ENCODE results near the gene ADPRM.
"Not testable (repeated sequence)": the region's sequence is repeated elsewhere in the genome, so short reads cannot be mapped to it uniquely, and the experiment has no call there.

Gene ADPRM

GRCh38 chr17:10702574-10702973 lies 5.2 kb downstream of the ADPRM start:
- no peak for DNase-seq

GRCh38 chr17:10705727-10706126 lies 8.3 kb downstream of the ADPRM start:
- DNase-seq, result no peak

GRCh38 chr17:10713318-10713717 lies 15.9 kb downstream of the ADPRM start:
- no peak for DNase-seq

- DNase-seq, result no peak
These were observed 18.8 kb downstream of the ADPRM start for GRCh38 chr17:10716218-10716617.

GRCh38 chr17:10718547-10718946 lies 21.2 kb downstream of the ADPRM start:
- no peak for DNase-seq

- DNase-seq, result no peak
These were observed 27.3 kb downstream of the ADPRM start for GRCh38 chr17:10724546-10725195.

GRCh38 chr17:10725262-10725661 lies 27.9 kb downstream of the ADPRM start:
- no peak for DNase-seq

GRCh38 chr17:10726196-10726595 lies 28.8 kb downstream of the ADPRM start:
- DNase-seq, result no peak

GRCh38 chr17:10727192-10727591 lies 29.8 kb downstream of the ADPRM start:
- no peak for DNase-seq

- no peak for DNase-seq
These were observed 31.0 kb downstream of the ADPRM start for GRCh38 chr17:10728331-10728892.

GRCh38 chr17:10729334-10730193 lies 32.2 kb downstream of the ADPRM start, which contains the start of gene TMEM220:
TMEM220 (minus strand) TSS chr17:10730023; CDS start chr17:10729851, 172 bp downstream.
- peak; percentile 23 to 38 for DNase-seq

GRCh38 chr17:10730247-10730646 lies 32.9 kb downstream of the ADPRM start:
- not testable (repeated sequence) for DNase-seq

GRCh38 chr17:10731408-10731879 lies 34.0 kb downstream of the ADPRM start:
- no peak for DNase-seq

- not testable (repeated sequence) for DNase-seq
These were observed 34.7 kb downstream of the ADPRM start for GRCh38 chr17:10732121-10732520.

GRCh38 chr17:10733666-10734065 lies 36.3 kb downstream of the ADPRM start:
- no peak for DNase-seq

GRCh38 chr17:10735251-10735650 lies 37.9 kb downstream of the ADPRM start:
- no peak for DNase-seq

GRCh38 chr17:10735821-10736220 lies 38.4 kb downstream of the ADPRM start:
- DNase-seq, result no peak

GRCh38 chr17:10737168-10737622 lies 39.8 kb downstream of the ADPRM start:
- peak; percentile 14 to 15 for DNase-seq

- no peak for DNase-seq
These were observed 40.3 kb downstream of the ADPRM start for GRCh38 chr17:10737736-10738135.

- DNase-seq, result no peak
These were observed 41.3 kb downstream of the ADPRM start for GRCh38 chr17:10738521-10739258.

- DNase-seq, result no peak
These were observed 42.0 kb downstream of the ADPRM start for GRCh38 chr17:10739386-10739785.

GRCh38 chr17:10741416-10742135 lies 44.2 kb downstream of the ADPRM start:
- DNase-seq, result no peak
